C4-2B (cell line): ENCODE data around the gene DTD1.
A peak's percentile ranks its signal among the peaks of the same experiment; 100 is the strongest.

Source experiments
- H3K27ac ChIP-seq: fragments of 450-650 bp; 2 replicates; pipeline ENCODE4 v1.5.1; 2017
- ZFX ChIP-seq: fragments of 450-650 bp; IDR thresholded peaks from 2 replicates; pipeline ENCODE4 v1.6.1; 2017
- TF ChIP-seq, protein P1 (sequence below): fragments of 450-650 bp; conservative IDR thresholded peaks from 2 replicates; pipeline ENCODE4 v1.5.1; 2017; ENCODE audit warnings: mild to moderate bottlenecking

The DTD1 gene

DNA sequence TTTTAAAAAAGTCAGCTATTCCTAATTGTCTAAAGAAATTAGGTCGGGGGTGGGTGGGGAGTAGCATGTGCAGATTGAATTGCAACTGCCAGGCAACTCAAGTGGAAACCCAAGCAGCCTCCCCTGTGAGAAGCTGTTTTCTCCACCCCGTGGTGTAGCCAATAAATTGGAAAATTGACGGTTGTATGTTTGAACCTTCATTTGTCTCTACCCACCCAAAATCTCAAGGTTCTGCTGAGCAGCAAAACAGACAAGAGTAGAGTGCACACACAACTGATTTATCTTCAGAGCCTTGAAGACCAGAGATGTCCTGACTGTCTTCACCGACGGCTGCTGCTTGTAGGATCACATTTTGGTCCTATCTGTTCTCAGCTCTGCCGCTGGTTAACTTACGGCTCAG lies 88.5 kb downstream of the DTD1 start:
- no peak for TF ChIP-seq ZFX
- TF ChIP-seq, protein P1, sequence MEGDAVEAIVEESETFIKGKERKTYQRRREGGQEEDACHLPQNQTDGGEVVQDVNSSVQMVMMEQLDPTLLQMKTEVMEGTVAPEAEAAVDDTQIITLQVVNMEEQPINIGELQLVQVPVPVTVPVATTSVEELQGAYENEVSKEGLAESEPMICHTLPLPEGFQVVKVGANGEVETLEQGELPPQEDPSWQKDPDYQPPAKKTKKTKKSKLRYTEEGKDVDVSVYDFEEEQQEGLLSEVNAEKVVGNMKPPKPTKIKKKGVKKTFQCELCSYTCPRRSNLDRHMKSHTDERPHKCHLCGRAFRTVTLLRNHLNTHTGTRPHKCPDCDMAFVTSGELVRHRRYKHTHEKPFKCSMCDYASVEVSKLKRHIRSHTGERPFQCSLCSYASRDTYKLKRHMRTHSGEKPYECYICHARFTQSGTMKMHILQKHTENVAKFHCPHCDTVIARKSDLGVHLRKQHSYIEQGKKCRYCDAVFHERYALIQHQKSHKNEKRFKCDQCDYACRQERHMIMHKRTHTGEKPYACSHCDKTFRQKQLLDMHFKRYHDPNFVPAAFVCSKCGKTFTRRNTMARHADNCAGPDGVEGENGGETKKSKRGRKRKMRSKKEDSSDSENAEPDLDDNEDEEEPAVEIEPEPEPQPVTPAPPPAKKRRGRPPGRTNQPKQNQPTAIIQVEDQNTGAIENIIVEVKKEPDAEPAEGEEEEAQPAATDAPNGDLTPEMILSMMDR, result no peak
- H3K27ac ChIP-seq, result no peak overlapping the region

DNA sequence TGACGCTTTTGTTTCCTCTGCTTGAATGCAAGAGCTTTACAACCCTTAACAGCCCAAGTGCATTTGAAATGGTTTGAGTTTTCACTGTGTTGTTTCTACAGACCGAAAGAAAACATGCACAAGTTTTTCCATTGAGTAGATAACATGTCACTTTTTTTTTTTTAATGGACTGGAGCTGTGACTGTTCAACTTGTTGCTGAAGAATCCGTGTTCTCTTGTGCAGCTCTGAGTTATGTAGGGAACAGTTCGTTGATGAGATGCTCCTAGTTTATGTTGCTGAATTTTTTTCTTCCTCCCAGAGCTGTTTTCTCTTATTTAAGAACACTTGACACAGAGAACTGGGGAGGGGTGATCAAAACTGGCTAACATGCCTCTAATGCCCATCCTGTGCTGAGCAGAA lies 89.3 kb downstream of the DTD1 start:
- TF ChIP-seq, protein P1, result no peak
- no peak for TF ChIP-seq ZFX
- H3K27ac ChIP-seq, result no peak overlapping the region

- no peak overlapping the region for H3K27ac ChIP-seq
- TF ChIP-seq, protein P1, result no peak
- TF ChIP-seq ZFX, result no peak
Measured at GRCh38 chr20:18678549-18679419, 90.9 kb downstream of the DTD1 start.

GRCh38 chr20:18683839-18684238 lies 96.0 kb downstream of the DTD1 start:
- H3K27ac ChIP-seq, result no peak overlapping the region
- TF ChIP-seq ZFX, result no peak
- TF ChIP-seq, protein P1, result no peak

DNA sequence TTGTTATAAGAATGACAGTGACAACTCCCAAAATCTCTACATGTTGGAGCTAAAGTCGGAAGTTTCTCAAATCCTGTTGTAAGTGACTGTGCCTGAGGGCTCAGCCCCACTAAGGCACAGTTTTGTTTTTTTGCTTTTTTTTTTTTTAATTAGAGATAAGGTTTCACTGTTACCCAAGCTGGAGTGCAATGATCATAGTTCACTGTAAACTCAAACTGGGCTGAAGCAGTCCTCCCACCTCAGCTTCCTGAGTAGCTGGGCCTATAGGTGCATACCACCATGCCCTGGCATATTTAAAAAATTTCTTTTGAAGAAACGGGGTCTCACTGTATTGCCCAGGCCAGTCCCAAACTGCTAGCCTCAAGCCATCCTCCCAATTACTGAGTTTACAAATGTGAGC lies 96.9 kb downstream of the DTD1 start:
- H3K27ac ChIP-seq, result 0 out of 2 replicates have a peak overlapping the region, but pooled peaks have one; percentile 9
- no peak for TF ChIP-seq ZFX
- TF ChIP-seq, protein P1, result no peak

- TF ChIP-seq ZFX, result no peak
- TF ChIP-seq, protein P1, result no peak
- H3K27ac ChIP-seq, result peak overlapping the region; percentile 9
Measured at GRCh38 chr20:18685406-18685805, 97.6 kb downstream of the DTD1 start.

GRCh38 chr20:18686696-18687095 lies 98.8 kb downstream of the DTD1 start:
- no peak for TF ChIP-seq ZFX
- TF ChIP-seq, protein P1, result no peak
- H3K27ac ChIP-seq, result peak overlapping the region; percentile 57
